K562 (cell line): ENCODE results near the gene PLCB3. TPM values are rescaled to one million over a fixed set of nuclear protein-coding genes. Genes with fewer than 3 reads are reported as not detected.
A peak's percentile ranks its signal among the peaks of the same experiment; 100 is the strongest.

Experiments
- ATF3 ChIP-seq, 2 experiments: fragments of 450-650 bp in 1 of 2; sonication (generic) in 1 of 2; formaldehyde crosslinking in 1 of 2; IDR thresholded peaks in 1 of 2; conservative IDR thresholded peaks in 1 of 2; 2 replicates each; pipeline versions ENCODE4 v1.6.1 to v1.8.1; 2016 to 2023; ENCODE audit warnings: mild to moderate bottlenecking in 2 of 2, moderate library complexity in 2 of 2, inconsistent platforms in 1 of 2, missing genetic modification reagents in 1 of 2
- ATF4 ChIP-seq: fragments of 450-650 bp; formaldehyde crosslinking; IDR thresholded peaks from 2 replicates; pipeline ENCODE4 v1.4.0; 2022; ENCODE audit warnings: mild to moderate bottlenecking, moderate library complexity
- BRD4 ChIP-seq: fragments of 200-600 bp; sonication (generic); IDR thresholded peaks from 2 replicates; pipeline ENCODE4 v1.6.1; 2017; ENCODE audit warnings: inconsistent platforms
- CBFA2T3 ChIP-seq: fragments of 450-650 bp; IDR thresholded peaks from 2 replicates; pipeline ENCODE4 v1.6.1; 2017
- GATA2 ChIP-seq: sonication (generic); formaldehyde crosslinking; IDR thresholded peaks from 2 replicates; pipeline ENCODE4 v1.4.0; 2020; ENCODE audit warnings: mild to moderate bottlenecking, missing genetic modification reagents
- HMGXB4 ChIP-seq: sonication (generic); formaldehyde crosslinking; IDR thresholded peaks from 2 replicates; pipeline ENCODE4 v1.8.1; 2023; ENCODE audit warnings: mild to moderate bottlenecking, missing genetic modification reagents
- HNRNPUL1 ChIP-seq: fragments of 200-400 bp; formaldehyde crosslinking; IDR thresholded peaks from 2 replicates; pipeline ENCODE4 v1.6.1; 2017; ENCODE audit warnings: low read length
- SMARCA5 ChIP-seq: fragments of 450-650 bp; IDR thresholded peaks from 2 replicates; pipeline ENCODE4 v1.6.1; 2016
- SNRNP70 ChIP-seq: fragments of 200-400 bp; formaldehyde crosslinking; optimal IDR thresholded peaks from 2 replicates; pipeline ENCODE3; 2017; ENCODE audit warnings: low read depth, low read length
- SRF ChIP-seq, 2 experiments: fragments of 250-450, 450-650 bp in 1 of 2; sonication (Bioruptor Pico) in 1 of 2; sonication (generic) in 1 of 2; formaldehyde crosslinking; IDR thresholded peaks; 2 replicates each; pipeline versions ENCODE4 v1.5.0 to v1.5.1; 2020 to 2022; ENCODE audit warnings: mild to moderate bottlenecking in 1 of 2, missing genetic modification reagents in 1 of 2
- TAF9B ChIP-seq: fragments of 450-650 bp; IDR thresholded peaks from 2 replicates; pipeline ENCODE4 v1.6.1; 2018; ENCODE audit warnings: mild to moderate bottlenecking; ENCODE audit not compliant: partially characterized antibody
- TCF3 ChIP-seq: sonication (generic); formaldehyde crosslinking; IDR thresholded peaks from 2 replicates; pipeline ENCODE4 v1.4.0; 2020; ENCODE audit warnings: mild to moderate bottlenecking, missing genetic modification reagents
- YY1 ChIP-seq, 3 experiments: IDR thresholded peaks; 2 replicates each; pipeline ENCODE4 v1.6.1; 2011; ENCODE audit warnings: low read length in 2 of 3, mild to moderate bottlenecking in 2 of 3, moderate library complexity in 2 of 3, borderline replicate concordance in 1 of 3, control low read depth in 1 of 3, low read depth in 1 of 3; ENCODE audit not compliant: insufficient read depth in 3 of 3, insufficient replicate concordance in 2 of 3, control insufficient read depth in 1 of 3, insufficient read length in 1 of 3; ENCODE audit errors: extremely low read depth in 1 of 3
- ZBTB49 ChIP-seq: sonication (generic); formaldehyde crosslinking; IDR thresholded peaks from 2 replicates; pipeline ENCODE4 v1.8.0; 2022; ENCODE audit warnings: missing genetic modification reagents, mild to moderate bottlenecking, borderline replicate concordance
- ZNF133 ChIP-seq: fragments of 250-450 bp; sonication (Bioruptor Pico); IDR thresholded peaks from 2 replicates; pipeline ENCODE4 v1.4.0; 2020; ENCODE audit warnings: mild to moderate bottlenecking
- ZNF707 ChIP-seq: fragments of 250-450 bp; sonication (Bioruptor Pico); conservative IDR thresholded peaks from 2 replicates; pipeline ENCODE4 v1.8.0; 2022; ENCODE audit warnings: inconsistent platforms, mild to moderate bottlenecking, moderate library complexity
- ZNF785 ChIP-seq: fragments of 250-450 bp; sonication (Bioruptor Pico); IDR thresholded peaks from 2 replicates; pipeline ENCODE4 v1.4.0; 2020; ENCODE audit warnings: mild to moderate bottlenecking
- polyA plus RNA-seq, 8 experiments: library from polyadenylated mRNA; depleted of rRNA in 4 of 8; stranded (reverse) in 5 of 8; unstranded in 3 of 8; fragments of >200 nt; fragmentation: Nextera tagmentation in 2 of 8; fragmentation: Illumina TruSeq in 1 of 8; extraction: Ambion mirVana in 2 of 8; extraction: Trizol in 1 of 8; gene quantifications; 2 replicates each; pipeline versions ENCODE4 v1.2.1 to v1.2.3, GENCODE V29; 2011 to 2014; ENCODE audit warnings: inconsistent platforms in 1 of 8, missing spikeins in 1 of 8
- total RNA-seq, 7 experiments: library from RNA; depleted of rRNA in 6 of 7; stranded (reverse); fragments of >200 nt in 6 of 7; fragmentation: Illumina TruSeq in 2 of 7; extraction: Trizol in 2 of 7; gene quantifications; 2 replicates each; pipeline versions ENCODE4 v1.2.1 to v1.2.3, GENCODE V29; 2011 to 2021; ENCODE audit warnings: low replicate concordance in 1 of 7
- TF ChIP-seq, protein P1 (sequence below): fragments of 450-650 bp; formaldehyde crosslinking; IDR thresholded peaks from 2 replicates; pipeline ENCODE4 v1.4.0; 2020; ENCODE audit warnings: mild to moderate bottlenecking, mixed read lengths

Gene PLCB3
- total and polyA plus RNA-seq, 9 of the 15 experiments (the other 6 are each of a cell fraction or from before 2014, with no cell fraction given), result 0.31 to 44.8 (median 14.6) TPM

DNA sequence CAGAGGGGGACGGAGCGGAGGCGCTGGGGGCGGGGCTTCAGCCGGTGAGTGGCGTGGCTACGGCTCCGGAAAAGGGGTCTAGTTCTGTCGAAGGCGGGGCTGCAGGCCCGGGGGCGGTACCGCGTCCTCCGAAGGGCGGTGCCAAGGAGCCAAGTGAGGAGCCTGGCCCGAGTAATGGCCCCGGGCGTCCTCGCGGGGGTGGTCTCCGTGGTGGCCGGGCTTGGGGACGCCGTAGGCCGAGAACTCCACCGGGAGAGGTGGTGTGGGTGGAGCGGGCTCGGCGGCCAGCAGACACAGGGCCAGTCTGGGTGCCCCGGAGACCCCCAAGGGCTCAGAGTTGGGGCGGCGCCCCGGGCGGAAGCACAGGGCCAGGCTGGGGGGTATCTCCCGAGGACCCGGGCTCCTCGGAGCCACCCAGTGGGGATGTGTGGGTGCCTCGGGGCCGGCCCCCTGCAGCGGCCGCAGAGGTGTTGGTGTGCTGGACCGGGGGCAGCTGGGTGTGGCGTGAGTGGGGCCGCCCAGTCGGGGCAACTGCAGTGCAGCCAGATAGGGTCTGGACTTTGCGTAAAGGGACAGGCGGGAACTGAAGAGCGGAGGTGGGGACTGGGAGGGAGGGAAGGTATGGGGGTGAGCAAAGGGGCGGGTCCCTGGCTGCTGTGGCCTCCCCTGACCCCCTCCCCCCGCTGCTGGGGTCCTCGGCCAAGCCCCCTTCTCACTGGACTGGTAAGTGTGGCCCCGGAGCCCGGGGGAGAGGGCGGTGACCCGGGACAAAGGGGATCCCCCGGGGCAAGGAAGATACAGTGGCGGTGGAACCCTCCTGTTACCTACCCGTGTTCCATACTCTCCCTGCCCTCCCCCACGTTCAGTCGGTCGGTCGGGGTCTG is 9.6 kb upstream of the PLCB3 start (continued):
- TF ChIP-seq SRF (CRISPR knock-in tag; IDR thresholded peaks at IDR 0.05) (peak in 1 of 2 experiments; percentile 59; a peak in 1 of 4 replicates), ZNF785 (CRISPR knock-in tag) (no peak), GATA2 (CRISPR knock-in tag) (no peak), HMGXB4 (peak; percentile 62; the same call in 1 of the 2 replicates), ATF3 (IDR thresholded peaks at IDR 0.05) (no peak), ATF3 (CRISPR knock-in tag; conservative IDR thresholded peaks at IDR 0.05) (no peak; the same call in 1 of the 2 replicates), ZNF707 (CRISPR knock-in tag) (no peak), HNRNPUL1 (no peak), TAF9B (peak; percentile 78), SNRNP70 (no peak), BRD4 (no peak), CBFA2T3 (0 out of 2 replicates have a peak, but pooled peaks have one; percentile 3), YY1 (IDR thresholded peaks at IDR 0.05; ENCODE audit: borderline replicate concordance in 1 of 3, control insufficient read depth in 1 of 3, extremely low read depth in 1 of 3, insufficient read depth in 3 of 3, insufficient read length in 1 of 3, insufficient replicate concordance in 2 of 3, low read depth in 1 of 3, low read length in 2 of 3) (peak; percentile 60 to 93 (median 86)), ATF4 (CRISPR knock-in tag) (no peak), ZBTB49 (no peak), ZNF133 (no peak), SMARCA5 (no peak), TCF3 (CRISPR knock-in tag) (no peak)
- TF ChIP-seq, protein P1, sequence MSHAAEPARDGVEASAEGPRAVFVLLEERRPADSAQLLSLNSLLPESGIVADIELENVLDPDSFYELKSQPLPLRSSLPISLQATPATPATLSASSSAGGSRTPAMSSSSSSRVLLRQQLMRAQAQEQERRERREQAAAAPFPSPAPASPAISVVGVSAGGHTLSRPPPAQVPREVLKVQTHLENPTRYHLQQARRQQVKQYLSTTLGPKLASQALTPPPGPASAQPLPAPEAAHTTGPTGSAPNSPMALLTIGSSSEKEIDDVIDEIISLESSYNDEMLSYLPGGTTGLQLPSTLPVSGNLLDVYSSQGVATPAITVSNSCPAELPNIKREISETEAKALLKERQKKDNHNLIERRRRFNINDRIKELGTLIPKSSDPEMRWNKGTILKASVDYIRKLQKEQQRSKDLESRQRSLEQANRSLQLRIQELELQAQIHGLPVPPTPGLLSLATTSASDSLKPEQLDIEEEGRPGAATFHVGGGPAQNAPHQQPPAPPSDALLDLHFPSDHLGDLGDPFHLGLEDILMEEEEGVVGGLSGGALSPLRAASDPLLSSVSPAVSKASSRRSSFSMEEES, result no peak
